ENCODE data around the gene HTT-AS. TPM values are rescaled to one million over a fixed set of nuclear protein-coding genes. Genes with fewer than 3 reads are reported as not detected.
"Not testable (repeated sequence)": the region's sequence is repeated elsewhere in the genome, so short reads cannot be mapped to it uniquely, and the experiment has no call there.

Gene HTT-AS
- total RNA-seq, 1 experiment from 2014 or later: not detected

DNA sequence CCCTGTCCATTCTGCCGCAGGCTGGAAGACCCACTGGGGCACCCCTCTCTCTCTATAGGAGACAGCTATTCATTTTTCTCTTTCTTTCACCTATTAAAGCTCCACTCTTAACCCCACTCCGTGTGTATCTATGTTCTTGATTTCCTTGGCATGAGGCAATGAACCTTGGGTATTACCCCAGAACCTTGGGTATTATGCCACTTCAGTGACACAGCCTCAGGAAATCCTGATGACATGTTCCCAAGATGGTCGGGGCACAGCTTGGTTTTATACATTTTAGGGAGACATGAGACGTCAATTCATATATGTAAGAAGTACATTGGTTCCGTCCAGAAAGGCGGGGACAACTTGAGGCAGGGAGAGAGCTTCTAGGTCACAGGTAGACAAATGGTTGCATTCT lies 13.4 kb downstream of the HTT-AS start:
- Histone ChIP-seq H3K4me1 (ENCODE audit: insufficient read depth, low read length, poor library complexity, severe bottlenecking) (no peaks in the 10 kb centered on the region), H3K9me3 (ENCODE audit: low read depth, low read length, poor library complexity, severe bottlenecking) (peaks cover 2% of the 10 kb centered on the region), H3K4me3 (ENCODE audit: low read depth, low read length, poor library complexity, severe bottlenecking) (no peak overlapping the region), H3K36me3 (ENCODE audit: insufficient read depth, low read length, poor library complexity, severe bottlenecking) (no peaks in the 10 kb centered on the region), H3K27ac (ENCODE audit: low read depth, low read length, poor library complexity, severe bottlenecking) (no peak overlapping the region), H3K27me3 (replicated peaks; ENCODE audit: insufficient read depth, low read depth, low read length, poor library complexity) (no peaks in the 10 kb centered on the region)
- CTCF ChIA-PET: no interaction called here
- no peak for TF ChIP-seq EZH2 (IDR thresholded peaks at IDR 0.05; ENCODE audit: borderline replicate concordance, low read depth, low read length, poor library complexity, severe bottlenecking)
- TF ChIP-seq, protein P1, sequence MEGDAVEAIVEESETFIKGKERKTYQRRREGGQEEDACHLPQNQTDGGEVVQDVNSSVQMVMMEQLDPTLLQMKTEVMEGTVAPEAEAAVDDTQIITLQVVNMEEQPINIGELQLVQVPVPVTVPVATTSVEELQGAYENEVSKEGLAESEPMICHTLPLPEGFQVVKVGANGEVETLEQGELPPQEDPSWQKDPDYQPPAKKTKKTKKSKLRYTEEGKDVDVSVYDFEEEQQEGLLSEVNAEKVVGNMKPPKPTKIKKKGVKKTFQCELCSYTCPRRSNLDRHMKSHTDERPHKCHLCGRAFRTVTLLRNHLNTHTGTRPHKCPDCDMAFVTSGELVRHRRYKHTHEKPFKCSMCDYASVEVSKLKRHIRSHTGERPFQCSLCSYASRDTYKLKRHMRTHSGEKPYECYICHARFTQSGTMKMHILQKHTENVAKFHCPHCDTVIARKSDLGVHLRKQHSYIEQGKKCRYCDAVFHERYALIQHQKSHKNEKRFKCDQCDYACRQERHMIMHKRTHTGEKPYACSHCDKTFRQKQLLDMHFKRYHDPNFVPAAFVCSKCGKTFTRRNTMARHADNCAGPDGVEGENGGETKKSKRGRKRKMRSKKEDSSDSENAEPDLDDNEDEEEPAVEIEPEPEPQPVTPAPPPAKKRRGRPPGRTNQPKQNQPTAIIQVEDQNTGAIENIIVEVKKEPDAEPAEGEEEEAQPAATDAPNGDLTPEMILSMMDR (conservative IDR thresholded peaks at IDR 0.05; ENCODE audit: low read depth, low read length): no peak
- DNase-seq (ENCODE audit: low spot score): no peak
- intact Hi-C loops (cut with micrococcal nuclease; ENCODE audit: unreplicated experiment): no loop called here
- POLR2A ChIA-PET (ENCODE audit: low non-redundant PET): no interaction called here
- no TSS peak for BruUV-seq (replicated peaks)

DNA sequence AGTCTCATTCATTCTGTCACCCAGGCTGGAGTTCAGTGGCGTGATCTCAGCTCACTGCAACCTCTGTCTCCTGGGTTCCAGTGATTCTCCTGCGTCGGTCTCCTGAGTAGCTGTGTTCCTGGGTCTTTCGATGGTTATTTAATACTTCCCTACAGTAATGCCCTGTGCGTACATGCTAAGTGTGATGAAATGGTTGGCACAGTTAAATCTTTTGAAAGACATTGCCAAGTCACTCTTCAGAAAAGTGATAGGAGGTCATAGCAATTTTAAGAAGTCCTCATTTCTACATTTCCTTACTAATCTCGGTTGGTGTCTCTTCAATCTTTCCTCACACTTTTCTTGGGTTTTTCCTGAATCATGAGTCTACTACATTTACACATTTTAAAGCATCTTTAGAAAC lies 14.4 kb downstream of the HTT-AS start:
- Histone ChIP-seq H3K4me1 (ENCODE audit: insufficient read depth, low read length, poor library complexity, severe bottlenecking) (no peaks in the 10 kb centered on the region), H3K4me3 (ENCODE audit: low read depth, low read length, poor library complexity, severe bottlenecking) (no peak overlapping the region), H3K27ac (ENCODE audit: low read depth, low read length, poor library complexity, severe bottlenecking) (no peak overlapping the region), H3K36me3 (ENCODE audit: insufficient read depth, low read length, poor library complexity, severe bottlenecking) (no peaks in the 10 kb centered on the region), H3K27me3 (replicated peaks; ENCODE audit: insufficient read depth, low read depth, low read length, poor library complexity) (no peaks in the 10 kb centered on the region), H3K9me3 (ENCODE audit: low read depth, low read length, poor library complexity, severe bottlenecking) (peaks cover 3% of the 10 kb centered on the region)
- CTCF ChIA-PET: no interaction called here
- no TSS peak for BruUV-seq (replicated peaks)
- DNase-seq (ENCODE audit: low spot score): no peak
- POLR2A ChIA-PET (ENCODE audit: low non-redundant PET): no interaction called here
- TF ChIP-seq, protein P1 (conservative IDR thresholded peaks at IDR 0.05; ENCODE audit: low read depth, low read length): no peak
- TF ChIP-seq EZH2 (IDR thresholded peaks at IDR 0.05; ENCODE audit: borderline replicate concordance, low read depth, low read length, poor library complexity, severe bottlenecking): no peak
- intact Hi-C loops (cut with micrococcal nuclease; ENCODE audit: unreplicated experiment): no loop called here

GRCh38 chr4:3054169-3054759 lies 20.1 kb downstream of the HTT-AS start:
- CTCF ChIA-PET: no interaction called here
- no peak overlapping the region for H3K4me3 ChIP-seq (ENCODE audit: low read depth, low read length, poor library complexity, severe bottlenecking)
- TF ChIP-seq EZH2 (IDR thresholded peaks at IDR 0.05; ENCODE audit: borderline replicate concordance, low read depth, low read length, poor library complexity, severe bottlenecking): no peak
- TF ChIP-seq, protein P1 (conservative IDR thresholded peaks at IDR 0.05; ENCODE audit: low read depth, low read length): no peak
- POLR2A ChIA-PET (ENCODE audit: low non-redundant PET): no interaction called here
- intact Hi-C loops (cut with micrococcal nuclease; ENCODE audit: unreplicated experiment): no loop called here
- H3K27ac ChIP-seq (ENCODE audit: low read depth, low read length, poor library complexity, severe bottlenecking): no peak overlapping the region
- no peaks in the 10 kb centered on the region for H3K36me3 ChIP-seq (ENCODE audit: insufficient read depth, low read length, poor library complexity, severe bottlenecking)
- DNase-seq (ENCODE audit: low spot score): no peak
- no peaks in the 10 kb centered on the region for H3K27me3 ChIP-seq (replicated peaks; ENCODE audit: insufficient read depth, low read depth, low read length, poor library complexity)
- BruUV-seq (replicated peaks): no TSS peak
- no peaks in the 10 kb centered on the region for H3K4me1 ChIP-seq (ENCODE audit: insufficient read depth, low read length, poor library complexity, severe bottlenecking)
- H3K9me3 ChIP-seq (ENCODE audit: low read depth, low read length, poor library complexity, severe bottlenecking): peaks cover 10% of the 10 kb centered on the region

GRCh38 chr4:3051141-3051897 lies 23.0 kb downstream of the HTT-AS start:
- POLR2A ChIA-PET (ENCODE audit: low non-redundant PET): not testable (repeated sequence)

More at GRCh38 chr4:3051141-3051897, 23.0 kb downstream of the HTT-AS start:
- H3K36me3 ChIP-seq (ENCODE audit: insufficient read depth, low read length, poor library complexity, severe bottlenecking); H3K4me3 ChIP-seq (ENCODE audit: low read depth, low read length, poor library complexity, severe bottlenecking); intact Hi-C loops (cut with micrococcal nuclease; ENCODE audit: unreplicated experiment); H3K27me3 ChIP-seq (replicated peaks; ENCODE audit: insufficient read depth, low read depth, low read length, poor library complexity); DNase-seq (ENCODE audit: low spot score); CTCF ChIA-PET; H3K27ac ChIP-seq (ENCODE audit: low read depth, low read length, poor library complexity, severe bottlenecking); H3K4me1 ChIP-seq (ENCODE audit: insufficient read depth, low read length, poor library complexity, severe bottlenecking); BruUV-seq (replicated peaks); H3K9me3 ChIP-seq (ENCODE audit: low read depth, low read length, poor library complexity, severe bottlenecking): not testable (repeated sequence)
